GM19238 (cell line): Measurements from ENCODE around the gene CDH4.

Experiments
- DNase-seq: peaks from one replicate; pipeline ENCODE4 v3.0.0; 2011; ENCODE audit warnings: low spot score; ENCODE audit not compliant: insufficient read length

Gene CDH4

GRCh38 chr20:61702246-61702645, 450.2 kb downstream of the CDH4 start:
- DNase-seq = no peak

GRCh38 chr20:61704661-61705060, 452.6 kb downstream of the CDH4 start:
- DNase-seq = no peak

- no peak for DNase-seq
These were observed 453.6 kb downstream of the CDH4 start for GRCh38 chr20:61705386-61706258.

DNA sequence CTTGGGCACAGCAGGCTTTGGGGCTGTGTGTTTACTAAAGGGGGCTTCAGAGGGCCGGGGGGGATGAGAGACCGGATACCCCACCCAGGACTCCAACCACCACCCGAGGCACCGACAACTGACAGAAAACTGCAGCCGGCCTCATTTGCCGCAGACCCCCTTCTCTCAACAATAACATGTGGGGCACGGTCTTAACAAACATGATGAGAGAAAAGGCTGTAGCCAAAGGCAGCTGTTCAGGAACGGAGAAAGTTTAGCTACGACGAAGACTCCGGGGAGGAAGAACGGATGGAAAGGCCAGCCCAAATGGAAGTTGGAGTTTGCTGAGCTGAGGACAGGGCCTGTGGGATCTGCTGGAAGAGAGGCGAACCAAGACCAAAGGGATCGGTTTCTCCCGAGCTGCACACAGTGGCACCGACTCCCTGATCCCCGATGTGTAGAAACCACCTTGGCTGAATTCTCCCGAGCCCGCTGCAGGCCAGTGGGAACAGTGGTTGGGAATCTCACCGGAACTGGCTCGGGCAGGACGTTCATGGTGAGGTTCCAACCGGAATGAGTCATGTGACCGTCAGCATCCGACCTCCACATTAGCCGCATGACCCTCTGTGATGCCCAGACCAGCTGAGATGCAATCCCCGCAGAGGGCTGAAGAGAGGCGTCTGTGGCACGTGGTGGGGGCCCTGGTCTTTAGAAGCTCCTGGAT, 454.3 kb downstream of the CDH4 start:
- no peak for DNase-seq

DNA sequence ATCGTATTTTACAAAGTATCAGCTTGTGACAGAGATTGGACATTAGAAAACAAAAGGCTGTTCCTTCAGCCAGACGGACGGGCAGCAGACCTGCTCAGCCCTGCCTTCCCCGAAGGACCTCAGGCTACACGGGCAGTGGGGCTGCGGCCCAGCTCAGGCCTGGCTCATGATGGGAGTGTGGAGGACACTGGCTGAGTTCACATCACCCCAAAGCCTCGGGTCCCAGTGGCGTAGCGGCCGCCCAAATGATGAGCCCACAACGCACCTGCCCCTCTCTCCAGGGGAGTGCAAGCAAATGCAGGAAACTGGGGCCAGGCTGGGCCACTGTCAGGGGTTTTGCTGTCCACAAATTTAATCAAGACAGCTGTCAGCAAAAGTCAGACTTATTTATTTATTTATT, 456.8 kb downstream of the CDH4 start:
- no peak for DNase-seq

DNA sequence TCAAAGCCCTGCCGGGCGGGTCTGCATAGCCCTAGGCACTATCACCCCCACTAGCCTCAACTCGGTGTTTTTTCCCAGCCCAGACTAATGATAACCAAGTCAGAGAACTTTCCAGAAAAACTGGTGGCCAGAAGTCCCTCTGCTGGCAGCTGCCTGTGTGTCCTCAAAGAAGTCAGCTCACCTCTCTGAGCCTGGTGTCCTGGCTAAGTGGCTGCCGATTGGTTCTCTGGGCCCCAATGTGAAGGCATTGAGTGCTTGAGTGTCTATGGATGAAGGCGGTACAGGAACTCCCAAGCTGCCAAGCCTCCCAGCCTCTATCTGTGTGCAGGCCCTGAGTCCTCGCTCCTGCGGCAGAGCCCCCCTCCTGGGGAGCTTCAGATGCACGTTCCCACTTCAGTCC, 458.0 kb downstream of the CDH4 start:
- no peak for DNase-seq

DNA sequence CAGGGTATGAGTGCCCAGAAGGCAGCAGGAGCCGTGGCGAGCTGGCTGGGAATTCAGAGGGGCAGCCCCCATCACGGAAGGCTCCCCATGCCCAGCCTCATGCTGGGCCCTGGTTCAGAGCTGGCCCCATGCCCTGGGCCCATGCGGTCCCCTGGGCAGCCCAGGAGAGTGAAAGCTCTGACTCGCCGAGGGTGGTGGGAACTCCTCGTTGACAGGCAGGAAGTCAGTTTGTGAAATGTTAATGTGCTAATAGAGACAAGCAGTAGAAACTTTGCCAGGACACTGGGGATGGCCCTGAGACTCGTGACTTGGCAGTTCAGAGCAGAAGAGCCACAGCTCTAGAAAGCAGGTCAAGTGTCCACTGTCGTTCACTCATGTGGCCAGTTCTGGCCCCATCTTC, 460.6 kb downstream of the CDH4 start:
- DNase-seq = no peak

DNA sequence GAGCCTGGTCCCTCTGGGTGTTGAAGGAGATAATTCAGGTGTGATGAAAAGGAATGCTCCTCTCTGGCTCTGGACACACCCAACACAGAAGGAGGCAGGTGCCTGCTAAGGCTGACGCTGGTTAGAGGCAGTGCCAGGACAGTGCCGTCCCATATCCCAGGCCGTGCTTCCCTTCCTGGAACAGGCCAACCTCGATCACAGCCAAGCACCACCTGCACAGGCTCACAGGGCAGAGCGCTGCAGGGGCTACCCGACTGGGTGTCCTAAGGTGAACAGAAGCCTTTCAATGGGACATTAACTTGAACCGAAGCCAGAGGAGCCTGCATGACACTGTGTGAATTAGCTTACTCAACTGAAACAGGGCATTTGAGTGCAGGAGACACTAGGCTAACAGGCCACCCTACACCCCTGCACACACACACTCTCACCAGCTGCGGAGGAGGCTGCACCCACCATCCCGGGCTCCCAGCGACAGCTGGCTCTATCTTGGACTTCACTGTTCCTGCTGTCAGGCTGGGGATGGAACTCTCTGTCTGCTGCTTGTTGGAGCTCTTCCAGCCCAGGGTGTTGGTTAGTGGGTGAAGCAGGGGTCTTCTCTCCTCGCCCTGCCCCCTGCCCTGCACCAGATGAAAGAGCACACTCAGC, 466.4 kb downstream of the CDH4 start:
- DNase-seq = no peak

GRCh38 chr20:61719691-61720347, 467.8 kb downstream of the CDH4 start:
- no peak for DNase-seq

DNA sequence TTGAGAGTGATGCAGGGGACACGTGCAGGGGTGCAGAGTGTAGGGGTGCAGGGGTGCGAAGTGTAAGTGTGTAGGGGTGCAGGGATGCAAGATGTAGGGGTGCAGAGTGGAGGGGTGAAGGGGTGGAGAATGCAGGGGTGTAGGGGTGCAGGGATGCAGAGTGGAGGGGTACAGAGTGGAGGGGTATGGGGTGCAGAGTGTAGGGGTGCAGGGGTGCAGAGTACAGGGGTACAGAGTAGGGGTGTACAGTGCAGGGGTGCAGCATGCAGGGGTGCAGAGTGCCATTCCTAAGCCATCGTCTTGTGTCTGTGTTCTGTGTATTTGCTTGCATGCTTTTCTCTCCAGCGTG, 468.3 kb downstream of the CDH4 start:
- no peak for DNase-seq

GRCh38 chr20:61722146-61722678, 470.2 kb downstream of the CDH4 start:
- no peak for DNase-seq

- no peak for DNase-seq
These were observed 471.6 kb downstream of the CDH4 start for GRCh38 chr20:61723529-61724257.

- no peak for DNase-seq
These were observed 472.3 kb downstream of the CDH4 start for GRCh38 chr20:61724376-61724775.

DNA sequence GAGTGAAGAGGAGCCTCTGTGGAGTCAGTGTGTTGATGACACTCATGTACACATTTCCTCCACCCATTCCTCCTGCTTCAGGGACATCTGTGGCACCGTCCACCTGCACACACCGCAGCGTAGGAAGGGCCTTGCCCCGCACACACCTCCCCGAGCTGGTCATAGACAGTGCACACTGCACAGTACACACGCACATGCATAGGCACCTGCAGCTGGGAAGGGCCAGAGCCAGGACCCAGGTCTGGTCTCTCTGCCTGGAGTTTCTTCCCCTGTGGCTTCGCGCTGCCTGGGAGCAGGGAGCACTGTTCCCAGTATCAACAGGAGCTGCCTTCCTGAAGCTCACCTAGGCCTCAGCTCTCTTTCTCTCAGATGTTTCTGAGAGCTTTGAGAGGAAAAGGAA, 473.1 kb downstream of the CDH4 start:
- no peak for DNase-seq

DNA sequence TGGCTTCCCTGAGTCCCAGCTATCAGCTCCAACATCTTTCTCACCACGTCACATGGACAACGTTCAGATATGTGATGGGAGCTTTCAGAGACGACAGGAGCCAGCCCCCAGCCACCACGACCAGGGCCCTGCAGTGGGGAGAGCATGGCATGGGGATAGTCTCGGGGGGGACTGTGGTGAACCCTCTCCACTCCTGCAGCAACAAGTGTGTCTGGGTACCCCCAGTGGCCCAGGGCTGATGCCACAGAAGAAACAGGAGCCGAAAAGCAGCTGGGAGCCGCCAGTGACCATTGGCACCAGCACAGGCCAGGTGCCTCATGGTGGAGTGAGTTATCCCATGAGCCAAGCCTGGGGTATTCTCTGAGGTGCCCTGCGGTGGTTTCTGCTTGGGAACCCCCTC, 473.9 kb downstream of the CDH4 start:
- DNase-seq = no peak

GRCh38 chr20:61726979-61727378, 474.9 kb downstream of the CDH4 start:
- no peak for DNase-seq

- DNase-seq = no peak
These were observed 475.7 kb downstream of the CDH4 start for GRCh38 chr20:61727761-61728160.

DNA sequence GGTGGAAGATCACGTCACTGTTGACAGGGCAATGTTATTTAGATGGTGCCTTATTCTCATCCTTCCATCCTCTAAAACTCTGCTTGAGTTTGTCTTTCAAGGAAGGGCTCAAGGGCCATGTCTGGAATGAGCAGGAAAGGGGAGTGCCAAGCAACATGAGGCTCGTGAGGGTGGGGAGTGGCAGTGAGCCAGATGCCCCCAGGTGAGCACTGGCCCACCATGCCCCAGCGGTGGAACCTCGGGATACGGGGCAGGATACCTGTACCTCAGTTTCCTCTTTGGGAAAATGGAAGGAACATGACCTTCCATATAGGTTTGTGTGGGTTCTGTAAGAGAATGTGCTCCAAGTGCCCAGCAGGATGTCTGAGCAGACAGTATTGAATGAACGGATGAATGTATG, 476.3 kb downstream of the CDH4 start:
- no peak for DNase-seq

DNA sequence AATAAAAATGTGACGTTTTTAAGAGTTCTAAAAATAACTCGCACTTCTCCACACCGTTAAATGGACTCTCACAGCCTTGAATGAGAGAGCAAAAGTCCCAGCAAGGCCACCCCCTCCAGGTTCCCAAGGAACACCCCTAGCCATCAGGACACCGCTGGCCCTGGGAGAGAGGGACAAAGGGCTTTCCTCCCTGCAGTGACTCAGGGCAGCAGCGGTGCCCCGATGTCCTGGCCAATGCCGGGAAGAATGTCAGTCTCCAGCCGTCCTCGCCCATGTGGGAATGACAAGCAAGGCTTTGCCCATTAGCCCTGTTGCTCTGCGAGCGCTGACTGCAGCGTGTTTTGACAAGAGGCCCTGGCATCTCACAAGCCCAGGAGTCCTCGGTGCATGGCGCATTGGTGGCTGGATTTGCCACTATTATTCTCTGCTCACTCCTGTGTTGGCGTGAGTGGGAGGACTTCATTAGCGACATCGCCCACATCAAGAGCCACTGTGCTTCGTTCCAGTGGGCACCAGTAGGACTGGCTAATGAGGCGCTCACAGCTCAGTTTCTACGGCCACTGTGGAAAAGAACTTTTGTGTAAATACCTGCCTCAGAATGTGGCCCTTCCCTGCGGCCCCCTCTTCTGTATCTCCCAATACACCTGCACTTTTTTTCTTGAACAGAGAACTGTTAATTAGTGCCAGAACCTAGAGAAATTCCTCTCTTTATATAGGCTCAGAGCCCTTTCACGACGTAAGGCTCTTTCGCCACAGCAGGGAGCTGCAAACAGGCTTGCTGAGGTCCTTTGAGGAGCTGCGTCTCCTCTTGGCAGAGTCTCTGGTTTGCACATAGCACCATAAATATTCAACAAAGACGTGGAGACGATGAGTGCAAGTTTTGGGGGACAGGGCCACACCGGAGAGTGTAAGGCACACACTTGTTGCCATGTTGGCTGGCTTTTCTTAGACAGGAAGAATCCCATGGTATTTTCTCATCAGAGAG, 477.0 kb downstream of the CDH4 start:
- DNase-seq = no peak
